DMS153 treated with DMSO at 0.1 percent for 48 hours (cell line): ENCODE data around the gene RIN1.
A peak's percentile ranks its signal among the peaks of the same experiment; 100 is the strongest.
"Not testable (repeated sequence)": the region's sequence is repeated elsewhere in the genome, so short reads cannot be mapped to it uniquely, and the experiment has no call there.

Source experiments
- DNase-seq: peaks from one replicate; lab custom pipeline; 2025; ENCODE audit not compliant: unreplicated experiment; lab: John Stamatoyannopoulos, UW

The RIN1 gene

GRCh38 chr11:66320289-66320688 lies 15.9 kb downstream of the RIN1 start:
- DNase-seq, result not testable (repeated sequence)

GRCh38 chr11:66318600-66318970 lies 17.6 kb downstream of the RIN1 start:
- DNase-seq, result no peak

- DNase-seq, result no peak
Observed at GRCh38 chr11:66317723-66318599, 18.3 kb downstream of the RIN1 start.

GRCh38 chr11:66317322-66317722 lies 18.9 kb downstream of the RIN1 start:
- no peak for DNase-seq

- no peak for DNase-seq
Observed at GRCh38 chr11:66316849-66317251, 19.4 kb downstream of the RIN1 start, which contains the start of gene CD248. CD248 (minus strand) TSS chr11:66317044; CDS start chr11:66317027, 17 bp downstream.

- DNase-seq, result no peak
Observed at GRCh38 chr11:66315921-66316811, 20.1 kb downstream of the RIN1 start.

GRCh38 chr11:66315498-66315885 lies 20.7 kb downstream of the RIN1 start:
- DNase-seq, result no peak

GRCh38 chr11:66314561-66315497 lies 21.4 kb downstream of the RIN1 start:
- no peak for DNase-seq

- no peak for DNase-seq
Observed at GRCh38 chr11:66314186-66314501, 22.1 kb downstream of the RIN1 start.

- no peak for DNase-seq
Observed at GRCh38 chr11:66313321-66314185, 22.7 kb downstream of the RIN1 start.

- peak; percentile 94 for DNase-seq
Observed at GRCh38 chr11:66312549-66313320, 23.5 kb downstream of the RIN1 start.

GRCh38 chr11:66311965-66312548 lies 24.2 kb downstream of the RIN1 start:
- DNase-seq, result peak; percentile 93

GRCh38 chr11:66311470-66311964 lies 24.7 kb downstream of the RIN1 start:
- DNase-seq, result no peak

GRCh38 chr11:66310803-66311440 lies 25.3 kb downstream of the RIN1 start:
- not testable (repeated sequence) for DNase-seq

- DNase-seq, result no peak
Observed at GRCh38 chr11:66310324-66310723, 25.9 kb downstream of the RIN1 start.

GRCh38 chr11:66309475-66309874 lies 26.8 kb downstream of the RIN1 start:
- no peak for DNase-seq

GRCh38 chr11:66302656-66303055 lies 33.6 kb downstream of the RIN1 start:
- no peak for DNase-seq

- DNase-seq, result no peak
Observed at GRCh38 chr11:66299186-66299585, 37.0 kb downstream of the RIN1 start.
